ENCODE data around the gene CX3CR1. TPM values are rescaled to one million over a fixed set of nuclear protein-coding genes. Genes with fewer than 3 reads are reported as not detected.

CX3CR1 gene
- total RNA-seq, 4 donors from 2014 or later = not detected

GRCh38 chr3:39290255-39290654 lies 10.4 kb upstream of the CX3CR1 start:
- peaks cover 0 to 4% (median 0%) of the 10 kb centered on the region in 4 donors for H3K4me1 ChIP-seq
- no peaks in the 10 kb centered on the region for H3K36me3 ChIP-seq
- no peak overlapping the region for H3K4me3 ChIP-seq
- H3K9me3 ChIP-seq = no peaks in the 10 kb centered on the region
- no peak for DNase-seq
- peak overlapping the region in 1 of 4 donors; percentile 57 for H3K27ac ChIP-seq
- H3K27me3 ChIP-seq = no peaks in the 10 kb centered on the region
- TF ChIP-seq CTCF (IDR thresholded peaks at IDR 0.05) (no peak), POLR2A (IDR thresholded peaks at IDR 0.05) (no peak)

DNA sequence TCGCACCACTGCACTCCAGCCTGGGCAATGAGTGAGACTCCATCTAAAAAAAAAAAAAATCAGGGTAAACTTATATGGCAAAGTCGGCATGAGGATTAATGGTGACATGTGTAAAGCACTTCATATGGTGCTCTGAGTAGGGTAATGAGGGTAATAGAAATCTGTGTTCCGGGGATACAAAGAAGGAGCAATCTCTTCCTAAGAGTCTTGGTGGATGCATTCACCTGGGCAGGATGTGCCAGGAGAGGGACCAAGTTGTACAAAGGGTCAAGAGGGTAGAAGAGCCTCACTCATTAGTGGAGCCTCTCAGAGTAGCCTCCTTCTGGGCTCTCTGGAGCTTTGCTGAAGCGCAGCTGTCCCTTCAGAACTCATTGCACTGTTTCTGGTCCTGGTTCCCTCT lies 9.3 kb upstream of the CX3CR1 start:
- Histone ChIP-seq H3K4me1 (peaks cover 0 to 4% (median 0%) of the 10 kb centered on the region in 4 donors), H3K27ac (no peak overlapping the region), H3K4me3 (no peak overlapping the region), H3K36me3 (no peaks in the 10 kb centered on the region), H3K27me3 (no peaks in the 10 kb centered on the region), H3K9me3 (no peaks in the 10 kb centered on the region)
- TF ChIP-seq CTCF (IDR thresholded peaks at IDR 0.05) (no peak), POLR2A (IDR thresholded peaks at IDR 0.05) (no peak)
- DNase-seq = no peak

DNA sequence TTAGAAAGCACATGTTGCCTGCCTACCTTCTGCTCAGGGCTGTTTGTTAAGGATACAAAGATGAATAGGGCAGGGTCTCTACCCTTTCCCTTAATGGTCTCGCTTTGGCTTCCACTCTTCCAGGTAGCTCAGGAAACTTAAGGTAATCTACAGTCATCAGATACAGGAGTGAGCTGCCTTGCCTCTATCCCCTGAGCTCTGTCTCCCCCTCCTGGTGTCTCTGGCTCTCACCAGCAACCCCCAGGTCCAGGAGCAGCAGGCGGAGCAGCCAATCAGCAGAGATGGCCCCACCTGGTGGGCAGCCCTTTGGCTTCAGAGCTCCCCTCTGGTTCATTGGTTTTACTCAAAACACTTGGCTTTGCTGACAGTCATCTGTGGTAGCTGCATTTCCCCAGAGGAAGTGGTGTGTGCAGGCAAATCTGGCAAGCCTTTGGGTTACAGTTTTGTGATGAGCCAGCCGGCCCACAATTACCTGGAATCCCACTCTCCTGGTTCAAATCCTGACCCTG lies 8.5 kb upstream of the CX3CR1 start:
- Histone ChIP-seq H3K4me3 (no peak overlapping the region), H3K4me1 (peaks cover 0 to 4% (median 0%) of the 10 kb centered on the region in 4 donors), H3K36me3 (no peaks in the 10 kb centered on the region), H3K27ac (peak overlapping the region in 1 of 4 donors; percentile 42), H3K9me3 (no peaks in the 10 kb centered on the region), H3K27me3 (no peaks in the 10 kb centered on the region)
- peak; percentile 76 to 95 (median 92) for DNase-seq
- TF ChIP-seq POLR2A (IDR thresholded peaks at IDR 0.05) = no peak
- peak; percentile 84 to 92 (median 90) for TF ChIP-seq CTCF (IDR thresholded peaks at IDR 0.05)

- no peak for DNase-seq
- H3K4me1 ChIP-seq = peaks cover 0 to 4% (median 0%) of the 10 kb centered on the region in 4 donors
- no peaks in the 10 kb centered on the region for H3K9me3 ChIP-seq
- H3K27ac ChIP-seq = no peak overlapping the region
- H3K36me3 ChIP-seq = no peaks in the 10 kb centered on the region
- no peak for TF ChIP-seq POLR2A (IDR thresholded peaks at IDR 0.05)
- TF ChIP-seq CTCF (IDR thresholded peaks at IDR 0.05) = no peak
- H3K4me3 ChIP-seq = no peak overlapping the region
- no peaks in the 10 kb centered on the region for H3K27me3 ChIP-seq
Measured at GRCh38 chr3:39287216-39288164, 7.7 kb upstream of the CX3CR1 start.

DNA sequence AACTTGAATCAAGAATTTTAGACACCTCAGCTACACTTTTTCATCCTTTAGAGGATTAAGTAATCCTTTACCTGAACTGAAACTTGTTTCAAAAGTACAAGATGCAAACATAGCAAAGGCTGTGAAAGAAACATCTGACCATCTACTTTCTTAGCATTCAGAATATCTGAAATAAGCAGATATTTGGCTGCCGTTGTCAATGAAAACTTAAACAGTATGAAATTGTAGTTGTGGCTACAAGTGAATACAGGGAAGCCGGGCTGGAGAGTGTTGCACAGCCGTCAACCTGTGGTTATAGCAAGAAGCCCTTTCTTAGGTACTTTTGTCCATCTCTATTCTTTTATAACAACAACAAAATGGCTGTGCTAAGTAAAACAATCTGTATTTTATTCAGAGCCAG lies 6.9 kb upstream of the CX3CR1 start:
- TF ChIP-seq CTCF (IDR thresholded peaks at IDR 0.05) = no peak
- TF ChIP-seq POLR2A (IDR thresholded peaks at IDR 0.05) = no peak
- no peak overlapping the region for H3K27ac ChIP-seq
- no peaks in the 10 kb centered on the region for H3K36me3 ChIP-seq
- no peaks in the 10 kb centered on the region for H3K27me3 ChIP-seq
- no peaks in the 10 kb centered on the region for H3K9me3 ChIP-seq
- H3K4me3 ChIP-seq = no peak overlapping the region
- peaks cover 0 to 4% (median 0%) of the 10 kb centered on the region in 4 donors for H3K4me1 ChIP-seq
- no peak for DNase-seq

Measured in Peyer's patch (tissue), 4 donors.